Hippocampal formation (tissue), 2 donors: ENCODE results near the gene SEC61B.

Experiments
- DNase-seq, 2 donors: peaks; one replicate each; lab custom pipeline; 2025; lab: John Stamatoyannopoulos, UW

The SEC61B gene

GRCh38 chr9:99221621-99222415 lies at the start of gene SEC61B, which contains the start of gene ALG2:
SEC61B (plus strand) TSS chr9:99222282; CDS start chr9:99222364, 82 bp downstream.
ALG2 (minus strand) TSS chr9:99221942; CDS start chr9:99221894, 48 bp downstream.
- DNase-seq, result peak; percentile 93 to 94

- DNase-seq, result no peak
Measured at GRCh38 chr9:99173570-99174504, 48.2 kb upstream of the SEC61B start.

GRCh38 chr9:99176527-99177013 lies 45.5 kb upstream of the SEC61B start:
- DNase-seq, result no peak

GRCh38 chr9:99177576-99178366 lies 44.3 kb upstream of the SEC61B start:
- DNase-seq, result no peak

GRCh38 chr9:99178912-99179872 lies 42.9 kb upstream of the SEC61B start:
- no peak for DNase-seq

- no peak for DNase-seq
Measured at GRCh38 chr9:99180199-99180598, 41.9 kb upstream of the SEC61B start.

- DNase-seq, result no peak
Measured at GRCh38 chr9:99180662-99181061, 41.4 kb upstream of the SEC61B start.

GRCh38 chr9:99181206-99181605 lies 40.9 kb upstream of the SEC61B start:
- no peak for DNase-seq

- DNase-seq, result no peak
Measured at GRCh38 chr9:99181621-99182020, 40.5 kb upstream of the SEC61B start.

- DNase-seq, result no peak
Measured at GRCh38 chr9:99182356-99182755, 39.7 kb upstream of the SEC61B start.

- no peak for DNase-seq
Measured at GRCh38 chr9:99183616-99184015, 38.5 kb upstream of the SEC61B start.

- DNase-seq, result no peak
Measured at GRCh38 chr9:99184110-99184474, 38.0 kb upstream of the SEC61B start.

- DNase-seq, result peak; percentile 78 to 84
Measured at GRCh38 chr9:99184475-99185347, 37.4 kb upstream of the SEC61B start.

- DNase-seq, result no peak
Measured at GRCh38 chr9:99185348-99185632, 36.8 kb upstream of the SEC61B start.

GRCh38 chr9:99185934-99186333 lies 36.1 kb upstream of the SEC61B start:
- no peak for DNase-seq

- DNase-seq, result no peak
Measured at GRCh38 chr9:99187311-99187710, 34.8 kb upstream of the SEC61B start.

- no peak for DNase-seq
Measured at GRCh38 chr9:99189186-99189585, 32.9 kb upstream of the SEC61B start.

- DNase-seq, result no peak
Measured at GRCh38 chr9:99189887-99190596, 32.0 kb upstream of the SEC61B start.

GRCh38 chr9:99190597-99191283 lies 31.3 kb upstream of the SEC61B start:
- DNase-seq, result no peak
